Measurements from ENCODE around the gene FGFBP2.

- TF ChIP-seq POLR2AphosphoS5 (IDR thresholded peaks at IDR 0.05; ENCODE audit: low read length) (no peak), EZH2 (IDR thresholded peaks at IDR 0.05; ENCODE audit: borderline replicate concordance, control insufficient read depth, low read depth, low read length) (no peak), CBX3 (IDR thresholded peaks at IDR 0.05; ENCODE audit: borderline replicate concordance, low read depth) (no peak), EP300 (IDR thresholded peaks at IDR 0.05; ENCODE audit: borderline replicate concordance in 1 of 2, control insufficient read depth in 1 of 2, low read depth in 2 of 2, low read length in 2 of 2) (no peak), CEBPB (IDR thresholded peaks at IDR 0.05; ENCODE audit: borderline replicate concordance in 1 of 2, low read depth in 2 of 2, low read length in 2 of 2) (no peak), PML (IDR thresholded peaks at IDR 0.05; ENCODE audit: low read length) (no peak), NR2C2 (IDR thresholded peaks at IDR 0.05; ENCODE audit: borderline replicate concordance, control insufficient read depth, insufficient read length, low read depth) (no peak), MYB (IDR thresholded peaks at IDR 0.05; ENCODE audit: borderline replicate concordance, low read depth, low read length) (no peak), CTCF (IDR thresholded peaks at IDR 0.05 in 2 of 3, conservative IDR thresholded peaks at IDR 0.05 in 1 of 3; ENCODE audit: control insufficient read depth in 2 of 3, extremely low read depth in 1 of 3, insufficient read depth in 1 of 3, low read depth in 3 of 3, low read length in 3 of 3) (no peak), BHLHE40 (IDR thresholded peaks at IDR 0.05; ENCODE audit: borderline replicate concordance in 1 of 2, low read depth in 2 of 2, low read length in 1 of 2) (no peak), CHD2 (IDR thresholded peaks at IDR 0.05; ENCODE audit: borderline replicate concordance, low read depth, low read length) (no peak), TBL1XR1 (IDR thresholded peaks at IDR 0.05; ENCODE audit: low read depth, low read length) (no peak), POLR2A (IDR thresholded peaks at IDR 0.05; ENCODE audit: low read depth, low read length) (no peak)
- TF ChIP-seq, protein P1, sequence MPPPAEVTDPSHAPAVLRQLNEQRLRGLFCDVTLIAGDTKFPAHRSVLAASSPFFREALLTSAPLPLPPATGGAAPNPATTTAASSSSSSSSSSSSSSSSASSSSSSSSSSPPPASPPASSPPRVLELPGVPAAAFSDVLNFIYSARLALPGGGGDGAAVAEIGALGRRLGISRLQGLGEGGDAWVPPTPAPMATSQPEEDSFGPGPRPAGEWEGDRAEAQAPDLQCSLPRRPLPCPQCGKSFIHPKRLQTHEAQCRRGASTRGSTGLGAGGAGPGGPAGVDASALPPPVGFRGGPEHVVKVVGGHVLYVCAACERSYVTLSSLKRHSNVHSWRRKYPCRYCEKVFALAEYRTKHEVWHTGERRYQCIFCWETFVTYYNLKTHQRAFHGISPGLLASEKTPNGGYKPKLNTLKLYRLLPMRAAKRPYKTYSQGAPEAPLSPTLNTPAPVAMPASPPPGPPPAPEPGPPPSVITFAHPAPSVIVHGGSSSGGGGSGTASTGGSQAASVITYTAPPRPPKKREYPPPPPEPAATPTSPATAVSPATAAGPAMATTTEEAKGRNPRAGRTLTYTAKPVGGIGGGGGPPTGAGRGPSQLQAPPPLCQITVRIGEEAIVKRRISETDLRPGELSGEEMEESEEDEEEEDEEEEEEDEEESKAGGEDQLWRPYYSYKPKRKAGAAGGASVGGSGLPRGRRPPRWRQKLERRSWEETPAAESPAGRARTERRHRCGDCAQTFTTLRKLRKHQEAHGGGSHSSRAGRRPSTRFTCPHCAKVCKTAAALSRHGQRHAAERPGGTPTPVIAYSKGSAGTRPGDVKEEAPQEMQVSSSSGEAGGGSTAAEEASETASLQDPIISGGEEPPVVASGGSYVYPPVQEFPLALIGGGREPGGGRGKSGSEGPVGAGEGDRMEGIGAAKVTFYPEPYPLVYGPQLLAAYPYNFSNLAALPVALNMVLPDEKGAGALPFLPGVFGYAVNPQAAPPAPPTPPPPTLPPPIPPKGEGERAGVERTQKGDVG (CRISPR knock-in tag; IDR thresholded peaks at IDR 0.05), result no peak
These were observed 20.6 kb upstream of the FGFBP2 start for GRCh38 chr4:15983610-15984009.

Measured in GM12878 (cell line).